Hepatocyte (in vitro differentiated cells): Measurements from ENCODE around the gene CDH4. TPM values are rescaled to one million over a fixed set of nuclear protein-coding genes. Genes with fewer than 3 reads are reported as not detected.

Experiments used
- DNase-seq: peaks from one replicate; pipeline ENCODE4 v3.0.0-alpha.2; 2016; ENCODE audit warnings: low spot score
- H2AFZ ChIP-seq: fragments of 200-600 bp; sonication (generic); 2 replicates; pipeline ENCODE4 v1.6.0; 2016; ENCODE audit warnings: antibody characterized with exemption, mild to moderate bottlenecking
- H3K27ac ChIP-seq: fragments of 200-600 bp; sonication (generic); 2 replicates; pipeline ENCODE4 v1.5.1; 2016; ENCODE audit warnings: mild to moderate bottlenecking
- H3K27me3 ChIP-seq: fragments of 200-600 bp; sonication (generic); 2 replicates; pipeline ENCODE4 v1.6.1; 2016
- H3K36me3 ChIP-seq: fragments of 200-600 bp; sonication (generic); replicated peaks from 2 replicates; pipeline ENCODE4 v1.5.1; 2016; ENCODE audit warnings: low read depth; ENCODE audit not compliant: insufficient read depth
- H3K4me1 ChIP-seq: fragments of 200-600 bp; sonication (generic); 2 replicates; pipeline ENCODE4 v1.5.1; 2016; ENCODE audit warnings: mild to moderate bottlenecking, moderate library complexity; ENCODE audit not compliant: insufficient read depth
- H3K4me2 ChIP-seq: fragments of 200-600 bp; sonication (generic); 2 replicates; pipeline ENCODE4 v1.6.0; 2016
- H3K4me3 ChIP-seq: fragments of 200-600 bp; sonication (generic); 2 replicates; pipeline ENCODE4 v1.5.1; 2016; ENCODE audit warnings: mild to moderate bottlenecking
- H3K79me2 ChIP-seq: fragments of 200-600 bp; sonication (generic); 2 replicates; pipeline ENCODE4 v1.6.0; 2017; ENCODE audit warnings: mild to moderate bottlenecking
- H3K9me2 ChIP-seq: fragments of 200-600 bp; sonication (generic); replicated peaks from 2 replicates; pipeline ENCODE4 v1.6.0; 2017; ENCODE audit warnings: mild to moderate bottlenecking; ENCODE audit not compliant: insufficient read depth
- H3K9me3 ChIP-seq: fragments of 200-600 bp; sonication (generic); 2 replicates; pipeline ENCODE4 v1.5.1; 2016; ENCODE audit warnings: low read depth, mild to moderate bottlenecking
- H4K20me1 ChIP-seq: fragments of 200-600 bp; sonication (generic); 2 replicates; pipeline ENCODE4 v1.6.0; 2016; ENCODE audit warnings: mild to moderate bottlenecking; ENCODE audit not compliant: insufficient read depth, poor library complexity, severe bottlenecking
- EZH2 ChIP-seq: fragments of 200-600 bp; sonication (generic); IDR thresholded peaks from 2 replicates; pipeline ENCODE4 v1.6.1; 2016; ENCODE audit warnings: antibody characterized with exemption, mild to moderate bottlenecking, borderline replicate concordance
- EZH2phosphoT487 ChIP-seq: fragments of 200-600 bp; sonication (generic); IDR thresholded peaks from one replicate; pipeline ENCODE4 v1.6.1; 2018; ENCODE audit warnings: antibody characterized with exemption, mild to moderate bottlenecking, low read depth, moderate library complexity; ENCODE audit not compliant: unreplicated experiment, severe bottlenecking
- WGBS: methylation state at CpG from one replicate; pipeline ENCODE4 v1.1.6; 2016; ENCODE audit warnings: low lambda C conversion rate; ENCODE audit errors: missing lambda C conversion rate; 5-methylcytosine and 5-hydroxymethylcytosine counted together
- polyA plus RNA-seq: library from polyadenylated mRNA; unstranded; fragments of >200 nt; fragmentation: Nextera tagmentation; extraction: Ambion mirVana; gene quantifications from 2 replicates; pipeline ENCODE4 v1.2.1, GENCODE V29; 2016
- total RNA-seq: library from RNA; depleted of rRNA; stranded (reverse); fragments of >200 nt; gene quantifications from 2 replicates; pipeline ENCODE4 v1.2.3, GENCODE V29; 2014
- TF ChIP-seq, protein P1 (sequence below): fragments of 200-600 bp; sonication (generic); IDR thresholded peaks from 2 replicates; pipeline ENCODE4 v1.5.1; 2016; ENCODE audit warnings: antibody characterized with exemption, mild to moderate bottlenecking; ENCODE audit not compliant: poor library complexity

The CDH4 gene
- total and polyA plus RNA-seq, 2 experiments from 2014 or later: 0.53 to 0.73 TPM

DNA sequence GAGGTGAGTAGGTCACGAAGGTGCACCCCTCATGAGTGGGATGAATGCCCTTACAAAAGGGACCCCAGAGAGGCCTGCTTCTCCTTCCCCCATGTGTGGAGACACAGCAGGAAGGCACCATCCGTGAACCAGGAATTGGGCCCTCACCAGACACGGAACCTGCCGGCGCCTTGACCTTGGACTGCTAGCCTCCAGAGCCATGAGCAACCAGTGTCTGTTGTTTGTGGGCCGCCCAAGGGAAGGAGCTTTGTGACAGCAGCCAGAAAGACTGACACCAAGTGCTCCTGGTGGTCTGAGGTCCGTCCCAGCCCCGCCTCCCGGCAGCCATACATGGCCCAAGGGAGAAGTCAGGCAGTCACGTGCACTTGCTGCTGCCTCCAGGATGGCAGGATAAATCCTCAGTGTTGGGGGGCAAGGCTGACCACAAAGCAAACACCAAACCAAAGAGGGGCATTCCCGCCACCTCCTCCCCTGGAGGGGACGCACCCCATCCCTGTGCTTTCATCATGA, 29.3 kb downstream of the CDH4 start:
- no peak for DNase-seq
- Histone ChIP-seq H3K27ac (no peak overlapping the region), H3K4me3 (no peak overlapping the region), H3K4me2 (no peak overlapping the region), H3K9me2 (no peaks in the 10 kb centered on the region), H2AFZ (no peak overlapping the region), H3K36me3 (no peaks in the 10 kb centered on the region), H4K20me1 (no peaks in the 10 kb centered on the region), H3K4me1 (no peaks in the 10 kb centered on the region), H3K9me3 (no peaks in the 10 kb centered on the region), H3K79me2 (no peaks in the 10 kb centered on the region), H3K27me3 (peaks cover 12% of the 10 kb centered on the region)
- 93% methylated on average over 12 of the region's 12 CpGs for WGBS
- no peak for TF ChIP-seq EZH2
- TF ChIP-seq, protein P1, sequence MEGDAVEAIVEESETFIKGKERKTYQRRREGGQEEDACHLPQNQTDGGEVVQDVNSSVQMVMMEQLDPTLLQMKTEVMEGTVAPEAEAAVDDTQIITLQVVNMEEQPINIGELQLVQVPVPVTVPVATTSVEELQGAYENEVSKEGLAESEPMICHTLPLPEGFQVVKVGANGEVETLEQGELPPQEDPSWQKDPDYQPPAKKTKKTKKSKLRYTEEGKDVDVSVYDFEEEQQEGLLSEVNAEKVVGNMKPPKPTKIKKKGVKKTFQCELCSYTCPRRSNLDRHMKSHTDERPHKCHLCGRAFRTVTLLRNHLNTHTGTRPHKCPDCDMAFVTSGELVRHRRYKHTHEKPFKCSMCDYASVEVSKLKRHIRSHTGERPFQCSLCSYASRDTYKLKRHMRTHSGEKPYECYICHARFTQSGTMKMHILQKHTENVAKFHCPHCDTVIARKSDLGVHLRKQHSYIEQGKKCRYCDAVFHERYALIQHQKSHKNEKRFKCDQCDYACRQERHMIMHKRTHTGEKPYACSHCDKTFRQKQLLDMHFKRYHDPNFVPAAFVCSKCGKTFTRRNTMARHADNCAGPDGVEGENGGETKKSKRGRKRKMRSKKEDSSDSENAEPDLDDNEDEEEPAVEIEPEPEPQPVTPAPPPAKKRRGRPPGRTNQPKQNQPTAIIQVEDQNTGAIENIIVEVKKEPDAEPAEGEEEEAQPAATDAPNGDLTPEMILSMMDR: no peak
- no peak for TF ChIP-seq EZH2phosphoT487

DNA sequence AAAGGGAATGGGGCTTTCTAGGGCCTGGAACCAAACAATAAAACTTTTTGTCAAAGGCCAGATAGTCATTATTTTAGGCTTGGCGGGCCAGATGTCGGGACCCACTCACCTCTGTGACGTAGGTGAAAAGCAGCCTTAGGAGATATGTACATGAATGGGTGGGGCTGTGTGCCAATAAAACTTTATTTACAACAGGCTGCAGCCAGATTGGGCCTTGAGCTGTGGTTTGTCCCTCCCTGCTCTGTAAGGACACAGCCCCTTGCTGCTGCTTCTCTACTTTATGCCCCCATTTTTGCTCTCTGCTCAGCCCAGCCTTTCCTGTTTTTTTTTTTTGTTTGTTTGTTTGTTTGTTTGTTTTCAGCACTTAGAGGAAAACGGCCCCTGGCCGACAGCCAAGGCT, 32.7 kb downstream of the CDH4 start:
- H3K9me2 ChIP-seq: no peaks in the 10 kb centered on the region
- no peaks in the 10 kb centered on the region for H3K4me1 ChIP-seq
- TF ChIP-seq, protein P1: no peak
- TF ChIP-seq EZH2 (no peak), EZH2phosphoT487 (no peak)
- no peak overlapping the region for H3K27ac ChIP-seq
- no peaks in the 10 kb centered on the region for H4K20me1 ChIP-seq
- no peak overlapping the region for H2AFZ ChIP-seq
- H3K4me3 ChIP-seq: no peak overlapping the region
- DNase-seq: no peak
- no peaks in the 10 kb centered on the region for H3K27me3 ChIP-seq
- no peaks in the 10 kb centered on the region for H3K9me3 ChIP-seq
- no peaks in the 10 kb centered on the region for H3K79me2 ChIP-seq
- no peaks in the 10 kb centered on the region for H3K36me3 ChIP-seq
- H3K4me2 ChIP-seq: no peak overlapping the region
- WGBS: 85% methylated on average over 5 of the region's 5 CpGs

DNA sequence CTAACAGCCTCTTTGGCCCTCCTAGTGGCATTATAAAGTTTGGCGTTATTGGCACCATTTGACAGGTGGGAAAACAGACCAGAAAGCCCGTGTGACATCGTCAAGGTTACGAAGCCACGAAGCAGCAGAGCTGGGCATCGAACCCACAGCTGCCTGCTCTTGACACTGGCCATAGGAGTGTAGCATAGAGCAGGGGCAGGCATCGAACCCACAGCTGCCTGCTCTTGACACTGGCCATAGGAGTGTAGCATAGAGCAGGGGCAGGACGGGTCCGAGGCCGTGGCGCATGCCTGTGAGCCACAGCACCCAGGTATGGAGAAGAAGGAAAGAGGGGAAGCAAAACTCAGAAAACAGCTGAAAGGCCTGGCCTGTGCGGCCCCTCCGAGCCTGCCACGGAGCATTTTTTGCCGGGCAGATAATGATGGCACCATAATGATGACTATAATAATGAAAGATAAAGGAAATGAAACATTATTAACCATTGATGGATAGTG, 33.1 kb downstream of the CDH4 start:
- WGBS: 89% methylated on average over 15 of the region's 15 CpGs
- TF ChIP-seq, protein P1: no peak
- TF ChIP-seq EZH2phosphoT487 (no peak), EZH2 (no peak)

GRCh38 chr20:61285691-61286090, 33.6 kb downstream of the CDH4 start:
- Histone ChIP-seq H3K27me3 (no peaks in the 10 kb centered on the region), H3K9me3 (no peaks in the 10 kb centered on the region), H3K4me1 (no peaks in the 10 kb centered on the region), H3K4me2 (no peak overlapping the region), H3K27ac (no peak overlapping the region), H3K9me2 (no peaks in the 10 kb centered on the region), H4K20me1 (no peaks in the 10 kb centered on the region), H3K4me3 (no peak overlapping the region), H2AFZ (no peak overlapping the region), H3K36me3 (no peaks in the 10 kb centered on the region), H3K79me2 (no peaks in the 10 kb centered on the region)
- 94% methylated on average over 8 of the region's 8 CpGs for WGBS
- no peak for TF ChIP-seq EZH2phosphoT487
- no peak for TF ChIP-seq EZH2
- TF ChIP-seq, protein P1: no peak
- DNase-seq: no peak

More for the DNA sequence above, 33.1 kb downstream of the CDH4 start:
- no peak for DNase-seq
- no peaks in the 10 kb centered on the region for H4K20me1 ChIP-seq
- no peaks in the 10 kb centered on the region for H3K27me3 ChIP-seq
- H3K9me2 ChIP-seq: no peaks in the 10 kb centered on the region
- no peaks in the 10 kb centered on the region for H3K36me3 ChIP-seq
- H3K79me2 ChIP-seq: no peaks in the 10 kb centered on the region
- no peak overlapping the region for H3K27ac ChIP-seq
- no peak overlapping the region for H3K4me2 ChIP-seq
- H3K4me1 ChIP-seq: no peaks in the 10 kb centered on the region
- no peak overlapping the region for H3K4me3 ChIP-seq
- H3K9me3 ChIP-seq: no peaks in the 10 kb centered on the region
- no peak overlapping the region for H2AFZ ChIP-seq
